ENCODE measurements around the gene MCC.

- TF ChIP-seq POLR2A (IDR thresholded peaks at IDR 0.05; ENCODE audit: low read depth, low read length) (no peak), POLR2AphosphoS5 (IDR thresholded peaks at IDR 0.05; ENCODE audit: low read depth, low read length) (no peak), TAF1 (IDR thresholded peaks at IDR 0.05; ENCODE audit: low read depth, low read length) (no peak), SPI1 (IDR thresholded peaks at IDR 0.05; ENCODE audit: low read depth, low read length) (no peak), POU2F2 (IDR thresholded peaks at IDR 0.05; ENCODE audit: low read depth, low read length) (no peak)
These were observed 150.5 kb downstream of the MCC start for GRCh38 chr5:113337515-113338415.

Measured in GM12891 (cell line).